Measurements from ENCODE around the gene UBE2S.

The UBE2S gene

DNA sequence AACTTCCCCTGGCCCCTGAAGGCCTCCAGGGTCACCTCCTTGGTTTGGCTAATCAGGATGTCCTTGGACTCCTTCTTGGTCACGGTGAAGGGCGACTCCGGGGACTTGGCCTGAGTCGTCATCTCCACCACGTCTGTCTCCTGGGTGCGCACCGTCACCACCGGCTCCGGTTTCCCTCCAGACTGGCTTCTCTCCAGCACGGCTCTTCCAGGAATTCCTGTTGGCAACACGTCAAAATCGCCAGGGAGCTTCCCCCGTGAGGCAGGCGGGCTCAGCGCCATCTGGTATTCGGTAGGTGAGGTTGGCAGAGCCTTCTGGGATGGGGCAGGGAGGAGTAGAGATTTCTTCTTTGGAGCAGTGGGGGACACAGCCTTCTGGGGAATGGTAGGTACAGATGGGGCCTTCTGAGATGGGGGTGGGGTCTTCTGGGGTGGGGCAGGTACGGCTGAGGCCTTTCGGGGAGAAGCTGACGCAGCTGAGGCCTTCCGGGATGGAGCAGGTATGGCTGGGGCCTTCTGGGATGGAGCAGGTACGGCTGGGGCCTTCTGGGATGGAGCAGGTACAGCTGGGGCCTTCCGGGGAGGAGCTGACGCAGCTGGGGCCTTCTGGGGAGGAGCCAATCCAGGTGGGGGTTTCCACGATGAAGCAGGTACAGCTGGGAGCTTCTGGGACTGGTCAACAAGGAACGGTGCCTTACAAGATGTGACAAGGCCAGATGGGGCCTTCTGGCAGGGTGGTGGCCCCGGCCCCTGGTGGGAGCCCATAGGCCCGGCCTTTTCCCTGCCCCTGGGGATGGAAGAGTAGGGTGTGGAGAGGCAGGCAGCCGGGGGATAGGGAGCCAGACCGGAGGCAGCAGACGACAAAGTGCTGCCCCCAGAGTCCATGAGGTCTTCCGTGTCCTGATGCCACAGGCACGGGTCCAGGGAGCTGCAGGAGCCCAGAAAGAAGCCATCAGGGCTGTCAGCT is 48.4 kb downstream of the UBE2S start:
- FAIRE-seq, result no peak

DNA sequence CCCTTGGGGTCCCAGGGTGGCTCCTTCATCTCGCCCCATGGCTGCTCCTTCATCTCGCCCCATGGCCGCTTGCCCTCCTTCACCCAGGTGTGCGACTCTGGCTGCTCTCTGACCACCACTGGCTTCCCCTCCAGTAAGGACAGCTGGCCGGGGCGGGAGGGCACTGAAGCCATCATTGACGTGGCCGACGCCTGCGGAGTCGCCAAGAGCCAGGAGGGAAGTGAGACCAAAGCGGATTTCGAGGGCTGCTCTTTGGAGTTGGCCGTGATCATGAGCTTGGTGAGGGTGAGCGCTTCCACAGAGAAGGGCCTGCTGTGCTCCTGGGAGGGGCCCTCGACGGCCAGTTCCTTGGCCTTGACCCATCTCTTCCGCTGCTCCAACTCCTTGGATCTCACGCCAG is 49.1 kb downstream of the UBE2S start:
- no peak for FAIRE-seq

DNA sequence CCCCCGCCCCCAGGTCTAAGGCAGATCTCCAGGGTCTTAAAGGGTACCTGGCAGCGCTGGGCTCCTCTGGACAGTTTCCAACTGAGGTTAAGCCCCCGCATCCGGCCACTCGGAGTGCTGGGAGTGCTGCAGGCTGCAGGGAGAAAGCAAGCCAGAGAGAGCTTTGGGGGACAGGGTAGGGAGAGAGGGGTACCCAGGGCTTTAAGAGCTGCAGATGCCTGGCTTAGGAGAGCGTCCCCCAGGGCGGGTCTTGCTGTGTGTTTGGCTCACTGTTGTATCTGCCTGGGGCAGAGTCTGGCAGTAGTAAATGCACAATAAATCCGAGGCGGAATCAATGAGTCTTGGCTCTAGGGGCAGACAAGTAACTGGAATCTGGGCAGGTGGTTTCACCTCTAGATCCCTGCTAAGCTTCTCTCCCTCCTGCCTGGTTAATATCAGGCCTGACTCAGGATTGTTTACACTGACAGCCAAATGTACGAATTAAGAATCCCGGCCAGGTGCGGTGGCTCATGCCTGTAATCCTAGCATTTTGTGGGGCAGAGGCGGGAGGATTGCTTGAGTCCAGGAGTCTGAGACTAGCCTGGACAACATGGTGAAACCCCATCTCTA is 52.3 kb downstream of the UBE2S start:
- no peak for FAIRE-seq

DNA sequence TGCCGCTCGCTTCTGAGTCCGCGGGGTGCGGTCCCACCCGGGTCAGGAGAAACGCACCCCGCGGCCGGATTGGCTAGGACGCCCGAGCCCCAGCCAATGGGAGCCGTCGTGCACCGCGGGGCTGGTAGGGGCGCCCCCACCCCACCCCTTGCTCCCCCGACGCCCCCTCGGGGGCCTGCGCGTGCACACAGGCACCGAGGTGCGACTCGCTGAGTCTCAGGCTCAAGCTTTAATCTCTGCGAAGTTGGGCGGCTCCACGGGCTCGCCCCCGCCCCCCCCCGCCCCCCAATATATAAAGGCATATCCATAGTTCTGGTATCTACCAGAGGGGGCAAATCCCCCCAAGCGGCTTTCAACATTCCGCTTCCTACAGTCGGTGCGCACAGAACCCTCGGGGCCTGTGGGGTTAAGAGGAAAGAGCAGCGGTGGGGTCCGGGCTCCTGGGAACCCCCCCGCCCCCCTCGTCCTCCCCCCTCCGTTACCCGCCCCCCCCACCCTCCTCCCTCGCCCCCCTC is 52.8 kb downstream of the UBE2S start, which contains the start of gene COX6B2:
TSS of gene COX6B2 (minus strand) at position 22 of the 515 bp plus-strand sequence. CDS start 198 bp downstream, outside the sequence.
- FAIRE-seq, result no peak

DNA sequence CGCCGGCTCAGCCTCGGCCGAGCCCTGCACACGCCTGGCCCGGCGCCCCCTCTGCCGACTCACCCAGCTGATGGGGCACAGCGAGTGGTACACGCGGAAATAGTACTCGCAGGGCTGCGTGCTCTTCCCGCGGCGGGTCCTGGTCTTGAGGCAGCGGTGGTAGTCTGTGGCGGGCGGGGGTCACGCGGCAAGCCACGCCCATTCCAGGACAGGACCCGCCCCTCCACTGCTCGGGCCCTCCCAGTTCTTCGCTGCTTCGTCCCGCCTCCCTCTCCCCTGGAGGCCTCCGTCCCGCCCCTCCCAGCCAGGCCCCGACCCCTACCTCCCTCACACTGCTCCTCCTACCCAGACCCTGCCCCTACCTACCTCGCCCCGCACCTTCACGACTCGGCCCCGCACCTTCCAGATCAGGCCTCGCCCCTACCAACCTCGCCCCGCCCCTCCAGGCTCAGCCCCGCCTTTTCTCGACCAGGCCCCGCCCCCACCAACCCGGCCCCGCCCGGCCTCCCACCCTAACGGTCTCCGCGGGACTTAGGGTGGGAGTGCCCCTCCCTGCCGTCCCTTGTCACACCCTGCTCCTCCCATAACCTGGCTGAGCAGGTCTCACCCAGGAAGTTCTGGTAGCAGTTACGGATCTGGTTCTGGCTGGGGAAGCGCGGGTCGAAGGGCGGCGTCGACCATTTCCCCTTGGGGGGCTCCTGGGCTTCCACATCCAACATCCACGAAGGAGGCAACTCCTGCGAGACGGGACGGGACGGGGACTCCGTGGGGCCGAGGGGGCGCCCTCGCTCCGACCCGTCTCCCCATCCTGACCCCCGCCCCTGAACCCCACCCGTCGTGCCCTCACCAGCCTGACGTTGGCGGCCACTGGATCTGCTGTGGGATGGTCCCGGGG is 53.5 kb downstream of the UBE2S start:
- no peak for FAIRE-seq

DNA sequence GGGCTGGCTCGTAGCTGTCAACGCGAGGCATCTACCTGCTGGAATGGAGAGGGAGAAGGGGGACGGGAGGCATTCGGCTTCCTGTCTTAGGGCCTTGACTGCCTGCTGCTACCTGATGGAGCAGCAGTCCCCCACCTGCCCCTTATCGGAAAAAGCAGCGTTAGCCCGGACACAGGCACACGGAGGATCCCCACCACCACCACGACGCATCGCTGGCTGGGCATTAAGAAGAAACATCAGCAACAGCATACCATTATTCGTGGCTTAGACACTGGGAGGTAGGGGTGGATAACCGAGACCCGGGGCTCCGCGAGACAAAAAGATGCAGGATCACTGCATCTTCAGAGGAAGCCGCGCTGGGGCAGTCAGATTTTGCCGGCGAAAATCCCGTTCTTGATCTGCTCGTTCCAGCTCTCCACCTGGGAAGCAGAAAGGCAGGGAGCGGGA is 54.2 kb downstream of the UBE2S start:
- FAIRE-seq, result no peak

DNA sequence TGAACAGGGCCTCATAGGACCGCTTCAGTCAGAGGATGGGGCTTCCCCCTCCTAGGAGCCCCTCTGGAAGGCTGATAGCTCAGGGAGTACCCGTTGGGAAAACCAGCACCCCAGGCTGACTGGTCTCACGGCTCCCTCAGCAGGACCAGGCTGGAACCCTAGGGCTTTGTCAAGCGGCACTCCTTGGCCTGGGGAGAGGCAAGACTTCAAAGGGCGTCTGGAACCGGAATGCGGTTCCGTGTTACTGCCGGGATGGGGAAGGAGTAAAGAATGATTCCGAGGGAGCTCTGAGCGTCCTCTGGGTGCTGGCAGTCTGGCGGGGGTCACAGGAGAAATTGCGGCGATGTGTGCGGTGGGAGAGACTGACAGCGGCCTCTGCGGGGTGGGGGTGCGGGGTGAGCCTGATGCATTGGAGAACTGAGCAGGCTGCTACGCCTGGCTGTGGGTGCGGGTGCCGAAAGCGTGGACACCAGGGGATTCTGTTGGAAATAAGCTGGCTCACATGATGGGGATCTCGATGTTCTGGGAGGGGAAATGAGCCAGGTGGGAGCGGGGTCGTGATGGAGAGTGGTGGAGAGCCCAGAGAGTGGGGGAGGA is 54.9 kb downstream of the UBE2S start:
- no peak for FAIRE-seq

DNA sequence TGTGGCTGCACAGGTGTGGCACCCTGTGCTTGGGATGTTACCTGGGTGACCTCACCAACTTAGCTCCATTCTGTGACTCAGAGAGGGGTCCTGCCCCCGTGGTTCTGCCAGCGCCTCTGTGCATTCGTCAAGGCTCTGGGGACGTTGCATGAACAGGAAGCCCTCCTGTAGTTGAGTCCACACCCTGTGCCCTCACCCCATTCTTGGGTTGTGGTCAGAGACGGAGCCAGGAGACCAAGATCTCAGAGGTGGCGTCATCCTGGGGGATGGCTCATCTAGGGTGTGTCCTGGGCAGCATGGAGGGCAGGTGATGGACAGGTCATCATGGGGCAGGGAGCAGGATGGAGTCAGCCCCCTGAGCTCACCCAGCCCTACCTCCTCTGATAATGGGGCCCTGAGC is 55.5 kb downstream of the UBE2S start:
- FAIRE-seq, result no peak

DNA sequence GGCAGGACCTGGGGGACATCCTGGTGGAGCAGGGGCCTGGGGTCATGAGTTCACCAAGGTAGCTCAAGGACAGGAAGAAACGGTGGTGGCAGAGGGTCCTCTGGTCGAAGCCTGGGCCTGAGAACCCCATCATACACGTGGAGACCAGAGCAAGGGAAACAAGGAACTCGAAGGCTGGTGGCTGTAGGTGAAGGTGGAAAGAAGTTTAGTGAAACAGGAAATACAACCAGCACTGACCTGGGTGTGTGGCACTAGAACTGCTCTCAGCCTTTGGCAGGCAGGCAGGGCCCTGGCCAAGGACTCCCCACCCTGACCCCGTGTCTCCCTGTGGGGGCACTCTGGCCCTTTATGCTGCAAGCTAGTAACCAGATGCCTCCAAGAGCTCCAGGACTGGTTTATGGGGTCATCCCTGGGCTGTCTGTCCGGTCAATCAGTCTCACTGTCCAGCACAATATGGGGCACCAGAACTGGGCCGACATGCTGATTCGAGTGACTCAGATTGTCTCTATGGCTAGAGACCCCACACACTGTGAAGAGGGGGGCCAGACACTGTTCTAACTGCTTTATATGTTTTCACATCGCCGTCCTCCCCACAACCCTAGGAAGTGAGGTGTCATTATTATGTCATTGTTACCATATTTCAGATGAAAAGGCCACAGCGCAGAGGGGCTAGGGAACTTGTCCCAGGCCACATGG is 56.8 kb downstream of the UBE2S start:
- no peak for FAIRE-seq

All from endometrium (tissue), 2 donors.